Endothelial cell of umbilical vein (primary cell): ENCODE measurements around the gene ERFL. TPM values are rescaled to one million over a fixed set of nuclear protein-coding genes. Genes with fewer than 3 reads are reported as not detected.

Experiments used
- BruUV-seq: library from RNA; stranded (reverse); fragments of 400-500 nt; replicated peaks from 2 replicates; lab custom pipeline; 2021; lab: Mats Ljungman, UMichigan
- CTCF ChIA-PET: fragments of 300-600, 350-600 bp; sonication (Branson Sonifier 250); formaldehyde crosslinking; loops from one replicate; lab custom pipeline; 2021; ENCODE audit warnings: antibody characterized with exemption, inconsistent platforms; lab: Charles Lee
- POLR2A ChIA-PET: fragments of 300-600, 350-600 bp; sonication (Branson Sonifier 250); formaldehyde crosslinking; loops from one replicate; lab custom pipeline; 2021; ENCODE audit warnings: antibody characterized with exemption, inconsistent platforms; lab: Charles Lee
- DNase-seq: peaks from one replicate; pipeline ENCODE4 v3.0.0-alpha.2; 2011; ENCODE audit warnings: low read depth, low spot score
- FAIRE-seq: peaks from 2 replicates; lab custom pipeline; 2011; peaks lifted over from hg19 to GRCh38; lab: Jason Lieb, UNC
- H2AFZ ChIP-seq: 2 replicates; pipeline ENCODE4 v1.6.0; 2012; ENCODE audit warnings: low read depth, low read length, control low read depth, inconsistent platforms
- H3K27ac ChIP-seq: 2 replicates; pipeline ENCODE4 v1.5.1; 2011; ENCODE audit warnings: low read depth, mild to moderate bottlenecking, control low read depth, low read length, moderate library complexity; ENCODE audit not compliant: insufficient read depth
- H3K27me3 ChIP-seq, 2 experiments: 2 replicates each; pipeline versions ENCODE4 v1.6.0 to v1.6.1; 2011; ENCODE audit warnings: low read length in 2 of 2, mixed read lengths in 1 of 2; ENCODE audit not compliant: control insufficient read depth in 2 of 2, insufficient read depth in 2 of 2
- H3K36me3 ChIP-seq, 2 experiments: 2 replicates in 1 of 2; 3 replicates in 1 of 2; pipeline ENCODE4 v1.5.1; 2011; ENCODE audit warnings: low read length in 2 of 2, mild to moderate bottlenecking in 1 of 2, moderate library complexity in 1 of 2; ENCODE audit not compliant: control insufficient read depth in 2 of 2, insufficient read depth in 2 of 2; ENCODE audit errors: extremely low read depth in 1 of 2
- H3K4me1 ChIP-seq: 3 replicates; pipeline ENCODE4 v1.5.1; 2011; ENCODE audit warnings: mild to moderate bottlenecking, low read length; ENCODE audit not compliant: control insufficient read depth, insufficient read depth; ENCODE audit errors: extremely low read depth
- H3K4me2 ChIP-seq: 2 replicates; pipeline ENCODE4 v1.6.1; 2011; ENCODE audit warnings: low read length, control low read depth, mixed read lengths; ENCODE audit not compliant: insufficient read depth
- H3K4me3 ChIP-seq, 3 experiments: fragments of 200-600 bp in 1 of 3; sonication (generic), shearing (Covaris generic) in 1 of 3; replicated peaks in 1 of 3; 2 replicates each; pipeline ENCODE4 v1.5.1; 2011 to 2016; ENCODE audit warnings: control low read depth in 3 of 3, low read length in 3 of 3, mild to moderate bottlenecking in 2 of 3, inconsistent platforms in 1 of 3, low read depth in 1 of 3, moderate library complexity in 1 of 3; ENCODE audit not compliant: insufficient read depth in 1 of 3
- H3K79me2 ChIP-seq: 2 replicates; pipeline ENCODE4 v1.6.0; 2012; ENCODE audit warnings: low read length, inconsistent platforms; ENCODE audit not compliant: control insufficient read depth, insufficient read depth
- H3K9ac ChIP-seq: replicated peaks from 2 replicates; pipeline ENCODE3; 2011; ENCODE audit warnings: low read length, control low read depth; ENCODE audit not compliant: insufficient read depth; ENCODE audit errors: extremely low read depth
- H3K9me1 ChIP-seq: replicated peaks from 3 replicates; pipeline ENCODE4 v1.6.0; 2011; ENCODE audit warnings: mild to moderate bottlenecking, low read length; ENCODE audit not compliant: control insufficient read depth, insufficient read depth; ENCODE audit errors: extremely low read depth
- H3K9me3 ChIP-seq: replicated peaks from 2 replicates; pipeline ENCODE4 v1.5.1; 2012; ENCODE audit warnings: low read length, inconsistent platforms; ENCODE audit not compliant: control insufficient read depth, insufficient read depth
- H4K20me1 ChIP-seq: replicated peaks from 2 replicates; pipeline ENCODE3; 2011; ENCODE audit warnings: mild to moderate bottlenecking, low read length; ENCODE audit not compliant: control insufficient read depth, insufficient read depth; ENCODE audit errors: extremely low read depth
- EZH2 ChIP-seq: IDR thresholded peaks from 2 replicates; pipeline ENCODE4 v1.6.1; 2012; ENCODE audit warnings: borderline replicate concordance, low read depth, mild to moderate bottlenecking, moderate library complexity, low read length, inconsistent platforms; ENCODE audit not compliant: severe bottlenecking
- FOS ChIP-seq: IDR thresholded peaks from 2 replicates; pipeline ENCODE4 v1.6.1; 2011; ENCODE audit warnings: mild to moderate bottlenecking, low read length, moderate library complexity, borderline replicate concordance; ENCODE audit not compliant: insufficient read depth
- MYC ChIP-seq: IDR thresholded peaks from one replicate; pipeline ENCODE4 v1.6.1; 2011; ENCODE audit warnings: mild to moderate bottlenecking, low read depth, low read length
- POLR2AphosphoS5 ChIP-seq: IDR thresholded peaks from 2 replicates; pipeline ENCODE4 v1.6.1; 2012; ENCODE audit warnings: low read depth, mild to moderate bottlenecking, control low read depth, low read length, moderate library complexity; ENCODE audit not compliant: insufficient read depth
- dilution Hi-C: fragments of 300-500 bp; cut with MboI; formaldehyde crosslinking; loops from one replicate; pipeline ENCODE4 v1.15.0; 2019; ENCODE audit warnings: low sequenced_read_pairs; ENCODE audit not compliant: extremely low pct_ligation_motif_present
- intact Hi-C: fragments of 100-400 bp; cut with micrococcal nuclease; formaldehyde crosslinking; loops from one replicate; pipeline ENCODE4 v1.10.0; 2022
- polyA plus RNA-seq, 4 experiments: library from polyadenylated mRNA; depleted of rRNA in 3 of 4; stranded (reverse) in 3 of 4; unstranded in 1 of 4; fragments of >200 nt; gene quantifications; 2 replicates each; pipeline versions ENCODE4 v1.2.1 to v1.2.3, GENCODE V29; 2011 to 2012; ENCODE audit warnings: missing spikeins in 1 of 4
- total RNA-seq: library from RNA; stranded (reverse); gene quantifications from 2 replicates; pipeline ENCODE4 v1.2.3, GENCODE V29; 2021

ERFL gene
- total and polyA plus RNA-seq, 2 donors (not counting 3 experiments of a cell fraction or from before 2014, with no cell fraction given), result not detected

GRCh38 chr19:41910992-41911888 is 17.0 kb downstream of the ERFL start:
- no peaks in the 10 kb centered on the region for H3K4me1 ChIP-seq
- FAIRE-seq (no peak), DNase-seq (no peak)
- ChIA-PET CTCF (no interaction called here), POLR2A (interaction anchor here (0.6 kb wide), 1 partner anchor 12 kb away, joined by 7 read pairs; no protein-coding TSS in a partner anchor)
- H4K20me1 ChIP-seq, result no peaks in the 10 kb centered on the region
- peaks cover 37 to 47% of the 10 kb centered on the region in 2 experiments for H3K27me3 ChIP-seq
- H3K27ac ChIP-seq, result no peak overlapping the region
- H3K4me3 ChIP-seq, result no peak overlapping the region
- no peak overlapping the region for H3K9ac ChIP-seq
- dilution Hi-C loops, result no loop called here
- TF ChIP-seq POLR2AphosphoS5 (peak; percentile 29), MYC (no peak)
- H3K9me1 ChIP-seq, result no peaks in the 10 kb centered on the region
- no peaks in the 10 kb centered on the region for H3K9me3 ChIP-seq
- TSS peak; percentile 5 for BruUV-seq
- no peaks in the 10 kb centered on the region for H3K79me2 ChIP-seq
- H3K4me2 ChIP-seq, result no peak overlapping the region
- H2AFZ ChIP-seq, result no peak overlapping the region
- H3K36me3 ChIP-seq, result peaks cover 0 to 6% of the 10 kb centered on the region in 2 experiments
- intact Hi-C loops, result no loop called here

DNA sequence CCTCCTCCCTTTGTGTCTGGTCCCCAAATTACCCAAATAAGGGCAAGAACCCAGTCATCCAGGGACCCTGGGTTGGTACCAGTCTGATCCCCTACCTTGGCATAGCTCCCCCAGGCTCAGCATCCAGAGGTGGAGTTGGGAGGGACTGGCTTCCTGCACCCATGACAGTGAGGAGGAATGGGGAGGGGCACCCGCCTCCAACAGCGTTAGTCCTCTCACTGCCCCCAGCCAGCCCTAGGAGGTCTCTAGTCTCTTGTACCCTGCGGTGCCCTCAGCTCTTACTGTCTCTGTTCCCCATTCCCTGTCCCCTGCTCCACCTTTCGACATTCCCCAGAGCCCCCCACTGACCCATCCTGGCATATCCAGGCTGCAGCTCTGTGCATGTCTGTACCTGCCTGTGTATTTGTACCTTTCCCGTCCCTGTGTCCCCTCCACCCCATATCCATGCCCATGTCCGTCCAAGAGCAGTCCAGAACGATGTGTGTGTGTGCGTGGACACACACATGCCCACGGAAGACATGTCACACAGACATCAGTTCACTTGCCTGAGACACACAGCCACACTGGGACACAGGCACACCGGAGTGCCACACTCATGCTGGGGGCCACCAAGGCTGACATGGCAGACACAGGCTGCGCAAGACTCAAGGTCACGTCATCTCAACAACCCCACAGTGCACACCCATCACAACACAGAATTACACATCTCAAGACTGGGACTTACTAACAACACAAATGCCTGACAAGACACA is 17.8 kb downstream of the ERFL start:
- Histone ChIP-seq H3K27me3 (peaks cover 33 to 41% of the 10 kb centered on the region in 2 experiments), H4K20me1 (no peaks in the 10 kb centered on the region), H3K9ac (no peak overlapping the region), H3K36me3 (peaks cover 0 to 13% of the 10 kb centered on the region in 2 experiments), H3K4me1 (no peaks in the 10 kb centered on the region), H2AFZ (no peak overlapping the region), H3K4me2 (no peak overlapping the region), H3K79me2 (no peaks in the 10 kb centered on the region), H3K9me3 (no peaks in the 10 kb centered on the region), H3K4me3 (no peak overlapping the region), H3K9me1 (no peaks in the 10 kb centered on the region), H3K27ac (no peak overlapping the region)
- no peak for DNase-seq
- TF ChIP-seq FOS (no peak), EZH2 (peak; percentile 20)
- dilution Hi-C loops (no loop called here), intact Hi-C loops (no loop called here)
- BruUV-seq, result no TSS peak
- FAIRE-seq, result no peak
- ChIA-PET CTCF (interaction anchor here (0.6 kb wide), 1 partner anchor 28 kb away, joined by 5 read pairs; no protein-coding TSS in a partner anchor), POLR2A (interaction anchor here (0.6 kb wide), 1 partner anchor 11 kb away, joined by 7 read pairs; no protein-coding TSS in a partner anchor)
